Measurements from ENCODE around the gene YBX3. TPM values are rescaled to one million over a fixed set of nuclear protein-coding genes. Genes with fewer than 3 reads are reported as not detected.
A peak's percentile ranks its signal among the peaks of the same experiment; 100 is the strongest.

Gene YBX3
- total RNA-seq, 1 experiment from 2014 or later = 85.9 TPM

DNA sequence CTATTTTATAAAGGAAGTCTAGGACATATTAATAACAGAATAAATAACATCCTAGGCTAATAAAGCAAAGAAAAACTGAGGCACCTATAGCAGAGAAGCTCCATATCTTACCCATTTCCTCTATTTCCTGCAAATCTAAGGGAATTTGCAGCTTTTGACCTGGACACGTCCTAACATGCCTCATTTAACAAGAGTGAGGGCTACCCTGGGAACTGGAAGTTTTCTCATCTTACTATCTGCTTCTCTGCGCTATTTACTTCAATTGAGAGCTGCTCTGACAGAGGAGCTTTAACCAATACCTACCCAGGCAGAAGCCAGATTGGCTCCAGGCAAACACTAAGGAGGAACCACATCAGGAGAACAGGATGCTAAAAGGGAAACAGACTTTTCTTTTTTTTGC is 5.7 kb downstream of the YBX3 start:
- no peaks in the 10 kb centered on the region for H3K27me3 ChIP-seq (ENCODE audit: low read length)
- H2AFZ ChIP-seq (ENCODE audit: low read length) = no peak overlapping the region
- intact Hi-C loops (cut with micrococcal nuclease) = loop anchor here (2.0 to 5.0 kb wide), 2 partner anchors 35 to 353 kb away; no protein-coding TSS in a partner anchor
- peak overlapping the region; percentile 73 for H3K27ac ChIP-seq (ENCODE audit: low read length)
- H3K4me3 ChIP-seq (ENCODE audit: low read length) = peak overlapping the region; percentile 17; the same call in 1 of the 2 replicates
- H3K79me2 ChIP-seq (ENCODE audit: low read length) = peaks cover 86% of the 10 kb centered on the region
- H3K9me3 ChIP-seq (ENCODE audit: low read length) = no peaks in the 10 kb centered on the region
- DNase-seq = no peak
- H3K9ac ChIP-seq (ENCODE audit: low read length) = no peak overlapping the region
- no TSS peak for BruUV-seq (replicated peaks)
- no peaks in the 10 kb centered on the region for H3K9me2 ChIP-seq (replicated peaks; ENCODE audit: low read length)
- TF ChIP-seq CTCF (conservative IDR thresholded peaks at IDR 0.05; ENCODE audit: low read depth, low read length) (no peak), EZH2 (IDR thresholded peaks at IDR 0.05; ENCODE audit: low read length, unreplicated experiment) (no peak), EZH2phosphoT487 (IDR thresholded peaks at IDR 0.05; ENCODE audit: borderline replicate concordance, low read length) (no peak)
- peaks cover 27% of the 10 kb centered on the region for H3K36me3 ChIP-seq (ENCODE audit: low read depth, low read length)
- H3F3A ChIP-seq (ENCODE audit: low read length, unreplicated experiment) = no peaks in the 10 kb centered on the region
- H3K4me2 ChIP-seq (ENCODE audit: low read length) = peak overlapping the region; percentile 90
- CTCF ChIA-PET = interaction anchor here (0.6 kb wide), 1 partner anchor 528 kb away, joined by 3 read pairs; no protein-coding TSS in a partner anchor
- ATAC-seq = peak; percentile 2; the same call in 1 of the 2 replicates
- peaks cover 54% of the 10 kb centered on the region for H3K4me1 ChIP-seq (ENCODE audit: insufficient read depth, low read length)
- peaks cover 61% of the 10 kb centered on the region for H4K20me1 ChIP-seq (ENCODE audit: low read length)
- POLR2A ChIA-PET (ENCODE audit: unreplicated experiment) = interaction anchor here (0.5 to 0.7 kb wide), 2 partner anchors 130 to 603 kb away, joined by 4 to 5 read pairs; no protein-coding TSS in a partner anchor

GRCh38 chr12:10716704-10717315 is 6.3 kb downstream of the YBX3 start:
- H3K27ac ChIP-seq (ENCODE audit: low read length) = peak overlapping the region; percentile 73
- peaks cover 33% of the 10 kb centered on the region for H3K36me3 ChIP-seq (ENCODE audit: low read depth, low read length)
- BruUV-seq (replicated peaks) = no TSS peak
- DNase-seq (peak; percentile 88), ATAC-seq (peak; percentile 87)
- CTCF ChIA-PET = interaction anchor here (0.6 kb wide), 1 partner anchor 527 kb away, joined by 3 read pairs; no protein-coding TSS in a partner anchor
- H3K79me2 ChIP-seq (ENCODE audit: low read length) = peaks cover 86% of the 10 kb centered on the region
- H4K20me1 ChIP-seq (ENCODE audit: low read length) = peaks cover 65% of the 10 kb centered on the region
- intact Hi-C loops (cut with micrococcal nuclease) = loop anchor here (2.0 to 5.0 kb wide), 2 partner anchors 35 to 352 kb away; no protein-coding TSS in a partner anchor
- peaks cover 54% of the 10 kb centered on the region for H3K4me1 ChIP-seq (ENCODE audit: insufficient read depth, low read length)
- H2AFZ ChIP-seq (ENCODE audit: low read length) = no peak overlapping the region
- H3K27me3 ChIP-seq (ENCODE audit: low read length) = no peaks in the 10 kb centered on the region
- H3K4me3 ChIP-seq (ENCODE audit: low read length) = peak overlapping the region; percentile 35
- H3K9me3 ChIP-seq (ENCODE audit: low read length) = no peaks in the 10 kb centered on the region
- no peaks in the 10 kb centered on the region for H3K9me2 ChIP-seq (replicated peaks; ENCODE audit: low read length)
- peak overlapping the region; percentile 90 for H3K4me2 ChIP-seq (ENCODE audit: low read length)
- POLR2A ChIA-PET (ENCODE audit: unreplicated experiment) = no interaction called here
- peak overlapping the region; percentile 13; the same call in 1 of the 2 replicates for H3K9ac ChIP-seq (ENCODE audit: low read length)
- TF ChIP-seq EZH2 (IDR thresholded peaks at IDR 0.05; ENCODE audit: low read length, unreplicated experiment) (no peak), CTCF (conservative IDR thresholded peaks at IDR 0.05; ENCODE audit: low read depth, low read length) (no peak), EZH2phosphoT487 (IDR thresholded peaks at IDR 0.05; ENCODE audit: borderline replicate concordance, low read length) (no peak)
- no peaks in the 10 kb centered on the region for H3F3A ChIP-seq (ENCODE audit: low read length, unreplicated experiment)

GRCh38 chr12:10716277-10716676 is 6.8 kb downstream of the YBX3 start:
- ATAC-seq (no peak), DNase-seq (no peak)
- intact Hi-C loops (cut with micrococcal nuclease) = loop anchor here (2.0 to 5.0 kb wide), 2 partner anchors 34 to 351 kb away; no protein-coding TSS in a partner anchor
- H4K20me1 ChIP-seq (ENCODE audit: low read length) = peaks cover 60% of the 10 kb centered on the region
- peaks cover 54% of the 10 kb centered on the region for H3K4me1 ChIP-seq (ENCODE audit: insufficient read depth, low read length)
- peak overlapping the region; percentile 73 for H3K27ac ChIP-seq (ENCODE audit: low read length)
- peaks cover 85% of the 10 kb centered on the region for H3K79me2 ChIP-seq (ENCODE audit: low read length)
- POLR2A ChIA-PET (ENCODE audit: unreplicated experiment) = no interaction called here
- H3K27me3 ChIP-seq (ENCODE audit: low read length) = no peaks in the 10 kb centered on the region
- H3K9ac ChIP-seq (ENCODE audit: low read length) = peak overlapping the region; percentile 13; the same call in 1 of the 2 replicates
- peaks cover 37% of the 10 kb centered on the region for H3K36me3 ChIP-seq (ENCODE audit: low read depth, low read length)
- no peaks in the 10 kb centered on the region for H3K9me3 ChIP-seq (ENCODE audit: low read length)
- no TSS peak for BruUV-seq (replicated peaks)
- no peaks in the 10 kb centered on the region for H3K9me2 ChIP-seq (replicated peaks; ENCODE audit: low read length)
- peak overlapping the region; percentile 35 for H3K4me3 ChIP-seq (ENCODE audit: low read length)
- H2AFZ ChIP-seq (ENCODE audit: low read length) = no peak overlapping the region
- H3F3A ChIP-seq (ENCODE audit: low read length, unreplicated experiment) = no peaks in the 10 kb centered on the region
- TF ChIP-seq EZH2phosphoT487 (IDR thresholded peaks at IDR 0.05; ENCODE audit: borderline replicate concordance, low read length) = no peak
- TF ChIP-seq EZH2 (IDR thresholded peaks at IDR 0.05; ENCODE audit: low read length, unreplicated experiment) = no peak
- TF ChIP-seq CTCF (conservative IDR thresholded peaks at IDR 0.05; ENCODE audit: low read depth, low read length) = no peak
- H3K4me2 ChIP-seq (ENCODE audit: low read length) = peak overlapping the region; percentile 90
- CTCF ChIA-PET = no interaction called here

Measured in PC-3 (cell line).